ENCODE measurements around the gene BMF.
"Not testable (repeated sequence)": the region's sequence is repeated elsewhere in the genome, so short reads cannot be mapped to it uniquely, and the experiment has no call there.

The BMF gene, protein sequence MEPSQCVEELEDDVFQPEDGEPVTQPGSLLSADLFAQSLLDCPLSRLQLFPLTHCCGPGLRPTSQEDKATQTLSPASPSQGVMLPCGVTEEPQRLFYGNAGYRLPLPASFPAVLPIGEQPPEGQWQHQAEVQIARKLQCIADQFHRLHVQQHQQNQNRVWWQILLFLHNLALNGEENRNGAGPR

DNA sequence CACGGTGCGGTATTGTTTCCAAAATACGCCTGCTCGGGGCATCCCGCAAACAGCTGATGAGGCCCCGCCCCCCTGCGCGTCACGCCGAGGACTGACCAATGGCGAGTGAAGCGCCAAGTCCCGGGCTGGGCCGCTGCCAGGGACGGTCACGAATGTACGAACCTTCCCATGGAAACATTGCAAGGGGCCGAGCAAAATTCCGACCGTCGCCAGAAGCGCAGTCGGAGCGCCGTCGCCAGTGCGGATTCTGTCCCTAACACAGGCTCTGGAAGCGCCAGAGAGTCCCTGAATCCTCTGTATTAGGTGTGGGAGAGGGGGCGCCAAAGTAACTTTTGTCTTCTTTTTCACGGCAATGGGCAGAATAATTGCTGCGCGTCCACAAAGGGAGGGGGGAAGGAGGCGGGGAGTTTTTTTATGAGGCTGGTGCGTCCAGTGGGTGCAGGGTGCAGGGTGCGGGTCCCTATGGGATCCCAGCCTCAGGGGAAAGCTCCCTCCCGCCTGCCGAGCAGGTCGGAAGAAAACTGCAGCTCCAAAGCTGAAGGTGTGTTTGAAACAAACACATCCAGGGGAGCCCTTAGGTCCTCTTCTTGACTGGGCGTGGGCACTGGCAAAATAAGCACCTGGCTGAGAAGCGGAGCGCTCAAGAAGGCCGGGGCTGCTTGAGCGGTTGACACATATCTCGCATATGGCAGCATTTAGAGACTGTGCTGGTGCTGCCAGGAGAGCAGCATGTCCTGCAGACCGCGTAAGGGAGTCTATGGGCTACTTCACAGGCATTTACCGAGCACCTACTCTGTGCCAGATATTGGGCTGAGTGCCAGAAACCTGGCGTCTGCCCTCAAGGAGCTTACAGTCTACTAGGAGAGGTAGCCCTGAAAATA, at the start of gene BMF:
Gene BMF (minus strand): TSS at position 25 of the 881 bp plus-strand sequence. CDS start 2,793 bp downstream, outside the sequence.
- DNase-seq (ENCODE audit: low spot score in 2 of 2) (peak; percentile 93), ATAC-seq (replicated peaks; ENCODE audit: extremely low read depth, poor library complexity, severe bottlenecking) (peak; percentile 87)
- Mint-ChIP-seq H3K4me1 (peaks cover 48% of the 10 kb centered on the region), H3K36me3 (ENCODE audit: insufficient read depth) (peaks cover 14% of the 10 kb centered on the region), H3K9me3 (no peaks in the 10 kb centered on the region), H3K27me3 (peaks cover 22% of the 10 kb centered on the region), H3K27ac (ENCODE audit: low read depth) (peak within 1 kb of the TSS; percentile 78), H3K4me3 (peak within 1 kb of the TSS; percentile 96)

DNA sequence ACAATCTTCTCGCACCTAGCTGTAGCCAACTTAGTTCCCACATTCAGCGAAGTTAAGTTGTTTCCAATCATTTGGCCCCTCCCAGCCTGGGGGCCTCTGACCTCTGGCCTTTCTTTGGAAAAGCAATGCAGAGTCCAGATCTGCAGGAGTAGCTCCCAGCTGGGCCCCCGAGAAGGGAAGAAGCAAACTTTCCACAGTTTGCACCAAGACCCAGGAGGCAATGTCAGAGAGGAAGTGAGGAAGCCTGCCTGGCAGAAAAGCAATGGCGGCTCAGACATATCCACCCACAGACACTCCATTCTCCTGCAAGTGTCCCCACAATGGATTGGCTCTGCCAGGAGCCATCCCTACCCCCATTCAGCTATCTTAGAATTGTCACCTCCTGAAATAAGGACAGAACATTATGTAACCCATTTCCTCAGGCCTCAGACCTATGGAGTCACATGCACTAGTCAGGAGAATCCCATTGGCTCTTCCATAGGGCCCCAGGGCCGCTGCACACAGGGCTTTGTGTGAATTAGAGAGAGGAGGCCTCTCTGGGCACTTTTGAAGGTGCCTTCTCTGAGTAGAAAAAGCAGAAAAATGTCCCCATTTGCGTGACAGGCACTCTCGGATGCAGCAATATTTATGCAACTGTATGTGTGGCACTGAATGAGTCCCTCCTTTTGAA, 49.2 kb upstream of the BMF start:
- peaks cover 2% of the 10 kb centered on the region for H3K36me3 Mint-ChIP-seq (ENCODE audit: insufficient read depth)
- H3K27ac Mint-ChIP-seq (ENCODE audit: low read depth) = no peak overlapping the region
- no peaks in the 10 kb centered on the region for H3K9me3 Mint-ChIP-seq
- DNase-seq (ENCODE audit: low spot score in 2 of 2) (no peak), ATAC-seq (replicated peaks; ENCODE audit: extremely low read depth, poor library complexity, severe bottlenecking) (no peak)
- no peaks in the 10 kb centered on the region for H3K27me3 Mint-ChIP-seq
- no peaks in the 10 kb centered on the region for H3K4me1 Mint-ChIP-seq
- H3K4me3 Mint-ChIP-seq = no peak overlapping the region

DNA sequence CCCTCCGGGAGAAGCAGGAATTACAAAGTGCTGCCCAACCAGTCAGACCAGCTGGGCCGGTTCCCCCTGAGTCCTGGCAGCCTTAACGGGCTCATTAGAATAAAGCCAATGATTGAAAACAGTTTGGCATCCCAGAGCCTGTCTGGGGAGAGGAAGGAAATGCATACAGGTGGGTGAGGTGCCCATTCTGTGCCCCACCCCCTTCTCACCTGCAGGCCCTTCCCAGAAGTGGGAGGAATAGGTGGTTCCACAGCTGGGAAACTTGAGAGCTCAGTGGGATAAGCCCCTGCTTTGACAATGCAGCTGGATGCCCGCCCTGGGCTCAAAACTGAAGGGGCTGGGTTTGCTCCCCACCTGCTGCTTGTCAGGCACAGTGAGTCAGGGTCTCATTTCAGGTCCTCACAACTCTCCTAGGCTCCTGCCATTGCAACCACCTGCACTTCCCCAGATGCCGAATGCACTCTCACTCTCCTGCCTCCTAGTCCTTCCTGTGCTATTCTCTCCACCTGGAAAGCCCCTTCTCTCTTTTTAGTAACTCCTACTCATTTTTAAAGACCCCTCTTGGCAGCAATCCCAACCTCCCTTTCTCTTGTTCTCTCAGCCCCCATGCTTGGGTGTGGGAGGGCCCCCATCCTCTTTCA, 46.7 kb upstream of the BMF start:
- peaks cover 2% of the 10 kb centered on the region for H3K36me3 Mint-ChIP-seq (ENCODE audit: insufficient read depth)
- ATAC-seq (replicated peaks; ENCODE audit: extremely low read depth, poor library complexity, severe bottlenecking) = no peak
- no peak overlapping the region for H3K27ac Mint-ChIP-seq (ENCODE audit: low read depth)
- no peaks in the 10 kb centered on the region for H3K27me3 Mint-ChIP-seq
- DNase-seq (ENCODE audit: low spot score in 2 of 2) = no peak
- no peaks in the 10 kb centered on the region for H3K4me1 Mint-ChIP-seq
- no peak overlapping the region for H3K4me3 Mint-ChIP-seq
- no peaks in the 10 kb centered on the region for H3K9me3 Mint-ChIP-seq

DNA sequence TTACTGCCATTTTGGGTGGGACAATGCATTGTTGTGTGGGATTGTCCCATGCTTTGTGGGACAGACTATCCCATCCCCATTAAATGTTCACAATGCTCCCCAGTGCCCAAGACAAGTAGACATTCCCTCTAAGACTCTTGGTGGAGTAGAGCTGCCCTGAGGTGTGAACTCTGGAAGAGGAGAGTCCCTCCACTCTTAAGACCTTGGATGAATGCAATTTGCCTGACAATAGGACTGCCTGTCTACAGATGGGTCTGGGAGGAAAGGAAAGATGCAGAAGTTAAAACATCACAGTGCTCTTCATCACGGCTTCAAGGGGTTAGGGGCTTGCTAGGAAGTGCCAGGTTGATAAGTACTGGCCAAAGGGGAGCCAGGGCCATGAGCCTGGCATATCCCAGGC, 46.1 kb upstream of the BMF start:
- H3K9me3 Mint-ChIP-seq; DNase-seq (ENCODE audit: low spot score in 2 of 2): not testable (repeated sequence)

DNA sequence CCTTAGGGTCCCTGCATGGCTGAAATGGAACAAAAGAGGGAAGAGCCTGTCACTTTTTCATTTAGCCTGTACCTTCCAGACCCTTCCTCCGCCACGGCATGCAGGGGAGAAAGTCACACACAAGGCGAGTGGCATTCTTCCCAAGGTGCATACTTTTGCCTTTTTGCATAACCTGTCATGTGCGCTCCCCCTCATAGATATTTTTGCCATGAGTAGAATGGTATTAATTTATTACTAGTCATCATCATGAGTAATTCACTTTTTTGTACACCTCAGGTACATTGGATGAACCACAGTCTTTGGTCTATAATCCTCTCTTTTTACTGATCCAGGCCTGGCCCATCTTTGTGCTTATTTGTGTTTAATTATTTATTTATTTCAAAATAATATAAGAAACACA, 43.3 kb upstream of the BMF start:
- Mint-ChIP-seq H3K4me3 (no peak overlapping the region), H3K27ac (ENCODE audit: low read depth) (no peak overlapping the region), H3K4me1 (no peaks in the 10 kb centered on the region), H3K9me3 (no peaks in the 10 kb centered on the region), H3K36me3 (ENCODE audit: insufficient read depth) (no peaks in the 10 kb centered on the region), H3K27me3 (no peaks in the 10 kb centered on the region)
- ATAC-seq (replicated peaks; ENCODE audit: extremely low read depth, poor library complexity, severe bottlenecking) = no peak
- DNase-seq (ENCODE audit: low spot score in 2 of 2) = no peak

More for the DNA sequence above, 46.1 kb upstream of the BMF start:
- ATAC-seq (replicated peaks; ENCODE audit: extremely low read depth, poor library complexity, severe bottlenecking); H3K27me3 Mint-ChIP-seq; H3K27ac Mint-ChIP-seq (ENCODE audit: low read depth); H3K4me1 Mint-ChIP-seq; H3K36me3 Mint-ChIP-seq (ENCODE audit: insufficient read depth); H3K4me3 Mint-ChIP-seq: not testable (repeated sequence)

DNA sequence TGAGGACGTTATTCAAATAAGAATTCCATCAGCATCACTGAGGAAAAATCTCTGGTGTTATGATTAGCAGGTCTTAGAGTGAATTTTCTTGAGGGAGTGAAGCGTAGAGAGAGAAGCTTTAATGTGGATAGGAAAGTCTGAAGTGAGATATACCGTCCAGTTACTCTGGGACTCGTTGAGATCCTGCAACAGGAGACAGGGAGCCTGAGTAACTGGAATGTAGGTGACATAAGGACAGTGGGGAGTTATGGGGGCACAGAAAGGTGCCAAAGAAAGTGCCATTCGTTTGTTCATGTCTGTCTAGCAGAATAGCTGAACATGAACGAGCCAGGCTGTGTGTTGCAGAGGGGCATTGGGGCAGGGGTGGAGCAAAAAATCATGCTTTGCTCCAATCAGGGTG, 42.8 kb upstream of the BMF start:
- Mint-ChIP-seq H3K4me1 (no peaks in the 10 kb centered on the region), H3K9me3 (no peaks in the 10 kb centered on the region), H3K27ac (ENCODE audit: low read depth) (no peak overlapping the region), H3K4me3 (no peak overlapping the region), H3K36me3 (ENCODE audit: insufficient read depth) (no peaks in the 10 kb centered on the region), H3K27me3 (no peaks in the 10 kb centered on the region)
- DNase-seq (ENCODE audit: low spot score in 2 of 2) = no peak
- no peak for ATAC-seq (replicated peaks; ENCODE audit: extremely low read depth, poor library complexity, severe bottlenecking)

DNA sequence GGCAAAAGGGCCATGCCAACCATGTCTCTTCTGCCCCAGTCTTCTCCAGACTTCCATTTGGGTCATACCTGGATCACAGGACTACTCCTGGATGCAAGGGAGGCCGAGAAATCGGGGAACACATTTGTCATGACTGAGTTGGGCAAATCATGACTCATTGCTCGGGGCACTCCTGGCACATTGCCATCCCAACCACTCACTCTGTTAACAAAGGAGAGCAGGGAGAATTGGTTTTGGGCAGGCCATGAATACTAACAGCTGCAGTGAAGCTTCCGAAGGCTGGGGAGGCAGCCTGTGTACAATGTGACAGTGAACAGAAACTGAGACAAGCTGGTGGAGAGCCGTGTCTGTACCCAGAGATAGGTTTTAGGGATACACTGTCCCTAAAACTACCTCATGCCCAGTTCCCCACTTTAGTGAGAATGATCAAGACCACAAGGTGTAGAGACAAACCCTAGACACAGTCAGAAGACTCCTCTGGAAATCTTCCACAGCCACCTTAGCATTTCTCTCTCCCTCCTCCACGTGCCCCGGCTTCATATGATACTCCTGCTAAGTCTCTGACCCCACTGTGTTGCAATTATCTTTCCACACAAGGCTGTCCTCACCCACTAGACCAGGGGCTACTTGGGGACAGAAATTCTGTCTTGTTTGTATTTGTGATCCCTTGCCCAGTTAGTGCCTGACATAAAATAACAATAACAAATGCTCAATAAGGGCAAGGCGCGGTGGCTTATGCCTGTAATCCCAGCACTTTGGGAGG, 41.7 kb upstream of the BMF start:
- DNase-seq (ENCODE audit: low spot score in 2 of 2) = peak in 1 of 2 donors; percentile 2
- H3K4me3 Mint-ChIP-seq = no peak overlapping the region
- no peaks in the 10 kb centered on the region for H3K4me1 Mint-ChIP-seq
- no peaks in the 10 kb centered on the region for H3K36me3 Mint-ChIP-seq (ENCODE audit: insufficient read depth)
- H3K27ac Mint-ChIP-seq (ENCODE audit: low read depth) = no peak overlapping the region
- H3K27me3 Mint-ChIP-seq = no peaks in the 10 kb centered on the region
- no peaks in the 10 kb centered on the region for H3K9me3 Mint-ChIP-seq
- no peak for ATAC-seq (replicated peaks; ENCODE audit: extremely low read depth, poor library complexity, severe bottlenecking)

DNA sequence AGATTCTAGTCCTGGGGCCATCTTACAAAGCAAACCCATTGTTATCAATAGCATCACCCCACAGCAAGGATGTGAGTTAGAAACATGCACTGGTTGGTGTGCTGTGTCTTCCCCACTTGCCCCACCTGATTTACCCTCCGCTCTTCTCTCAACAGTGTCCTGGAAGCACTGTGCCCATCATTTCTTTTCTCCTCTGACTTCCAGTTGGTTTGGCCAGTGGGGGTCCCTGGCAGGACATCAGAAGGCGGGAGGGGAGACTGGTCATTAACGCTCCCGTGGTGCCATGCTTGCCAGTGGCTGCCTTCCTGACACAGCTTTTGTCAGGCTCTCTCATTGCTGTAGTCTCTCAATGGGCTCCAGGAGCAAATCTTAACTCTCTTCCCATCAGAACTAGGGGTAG, 40.7 kb upstream of the BMF start:
- no peaks in the 10 kb centered on the region for H3K9me3 Mint-ChIP-seq
- no peak overlapping the region for H3K4me3 Mint-ChIP-seq
- ATAC-seq (replicated peaks; ENCODE audit: extremely low read depth, poor library complexity, severe bottlenecking) = no peak
- no peaks in the 10 kb centered on the region for H3K36me3 Mint-ChIP-seq (ENCODE audit: insufficient read depth)
- no peaks in the 10 kb centered on the region for H3K27me3 Mint-ChIP-seq
- DNase-seq (ENCODE audit: low spot score in 2 of 2) = no peak
- H3K4me1 Mint-ChIP-seq = no peaks in the 10 kb centered on the region
- no peak overlapping the region for H3K27ac Mint-ChIP-seq (ENCODE audit: low read depth)

DNA sequence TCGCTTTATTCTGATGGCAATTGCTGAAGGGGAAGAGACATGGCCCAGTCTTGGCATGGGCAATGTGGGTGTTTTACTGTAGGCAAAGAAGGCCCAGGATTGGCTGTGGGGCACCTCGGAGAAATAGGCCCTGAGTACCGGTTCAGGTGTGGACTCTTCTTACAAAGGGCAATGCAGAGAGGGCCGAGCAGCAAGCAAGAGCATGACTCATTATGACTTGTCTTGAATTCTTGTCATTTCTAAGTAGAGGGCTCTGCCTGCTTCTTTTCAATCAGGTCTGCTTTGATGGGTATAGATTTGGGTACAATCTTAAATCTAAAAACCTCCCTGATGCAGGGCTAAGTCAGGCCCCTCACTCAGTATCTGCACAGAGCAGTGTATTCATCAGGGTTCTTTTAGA, 37.4 kb upstream of the BMF start:
- no peak overlapping the region for H3K4me3 Mint-ChIP-seq
- H3K4me1 Mint-ChIP-seq = no peaks in the 10 kb centered on the region
- H3K9me3 Mint-ChIP-seq = no peaks in the 10 kb centered on the region
- no peak overlapping the region for H3K27ac Mint-ChIP-seq (ENCODE audit: low read depth)
- ATAC-seq (replicated peaks; ENCODE audit: extremely low read depth, poor library complexity, severe bottlenecking) = no peak
- no peak for DNase-seq (ENCODE audit: low spot score in 2 of 2)
- H3K27me3 Mint-ChIP-seq = no peaks in the 10 kb centered on the region
- peaks cover 2% of the 10 kb centered on the region for H3K36me3 Mint-ChIP-seq (ENCODE audit: insufficient read depth)

DNA sequence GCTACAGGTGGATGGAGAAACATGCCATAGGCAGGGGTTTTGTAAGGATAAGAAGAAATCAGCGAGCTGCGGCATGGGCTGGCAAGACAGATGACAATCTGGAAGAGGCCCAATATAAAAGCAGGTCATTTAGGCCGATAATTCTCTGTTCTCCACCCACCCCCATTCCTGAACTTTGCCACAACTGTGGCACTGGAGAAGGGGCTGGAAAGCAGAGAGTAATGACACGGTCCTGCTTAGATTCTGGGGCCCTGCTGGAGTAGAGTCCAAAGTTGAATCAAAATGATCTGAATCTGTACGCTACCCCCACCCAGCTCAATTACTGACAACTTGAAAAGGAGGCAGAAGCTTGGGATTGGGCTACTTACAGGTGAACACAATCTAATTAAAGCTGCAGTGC, 33.7 kb upstream of the BMF start:
- H3K9me3 Mint-ChIP-seq = no peaks in the 10 kb centered on the region
- H3K4me3 Mint-ChIP-seq = no peak overlapping the region
- H3K27me3 Mint-ChIP-seq = no peaks in the 10 kb centered on the region
- ATAC-seq (replicated peaks; ENCODE audit: extremely low read depth, poor library complexity, severe bottlenecking) (no peak), DNase-seq (ENCODE audit: low spot score in 2 of 2) (no peak)
- no peak overlapping the region for H3K27ac Mint-ChIP-seq (ENCODE audit: low read depth)
- H3K4me1 Mint-ChIP-seq = no peaks in the 10 kb centered on the region
- peaks cover 2% of the 10 kb centered on the region for H3K36me3 Mint-ChIP-seq (ENCODE audit: insufficient read depth)

DNA sequence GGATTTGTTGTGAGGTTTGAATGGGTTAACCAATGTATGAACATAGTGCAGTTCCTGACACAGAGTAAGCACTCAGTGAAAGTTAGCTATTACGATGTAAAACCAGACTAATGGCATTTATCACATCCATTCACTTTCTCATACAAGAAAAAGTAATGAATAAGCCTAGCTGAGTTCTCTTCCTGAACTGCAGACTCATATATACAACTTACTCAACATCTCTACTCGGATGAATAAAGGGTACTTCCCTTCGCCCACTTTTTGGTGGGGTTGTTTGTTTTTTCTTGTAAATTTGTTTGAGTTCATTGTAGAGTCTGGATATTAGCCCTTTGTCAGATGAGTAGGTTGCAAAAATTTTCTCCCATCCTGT, 29.5 kb upstream of the BMF start:
- H3K27me3 Mint-ChIP-seq; H3K4me3 Mint-ChIP-seq; DNase-seq (ENCODE audit: low spot score in 2 of 2); ATAC-seq (replicated peaks; ENCODE audit: extremely low read depth, poor library complexity, severe bottlenecking); H3K36me3 Mint-ChIP-seq (ENCODE audit: insufficient read depth); H3K9me3 Mint-ChIP-seq; H3K4me1 Mint-ChIP-seq; H3K27ac Mint-ChIP-seq (ENCODE audit: low read depth): not testable (repeated sequence)
